Stomach (tissue), 9 donors: ENCODE results near the gene PPIL6. TPM values are rescaled to one million over a fixed set of nuclear protein-coding genes. Genes with fewer than 3 reads are reported as not detected.
"Not testable (repeated sequence)": the region's sequence is repeated elsewhere in the genome, so short reads cannot be mapped to it uniquely, and the experiment has no call there.

Experiments
- DNase-seq, 2 donors: peaks; one replicate each; pipeline versions ENCODE4 v3.0.0 to v3.0.0-alpha.2; 2013 to 2019
- H3K27ac ChIP-seq, 5 donors: fragments of 200-600 bp in 4 of 5; sonication (generic) in 4 of 5; one replicate each; pipeline ENCODE4 v1.5.1; 2013 to 2019; ENCODE audit warnings: mild to moderate bottlenecking in 1 of 5, moderate library complexity in 1 of 5
- H3K27me3 ChIP-seq, 3 donors: fragments of 200-600 bp; sonication (generic); one replicate each; pipeline ENCODE4 v1.5.1; 2017 to 2019; ENCODE audit warnings: mixed run types in 1 of 3
- H3K36me3 ChIP-seq, 4 donors: fragments of 200-600 bp; sonication (generic); 1 replicate in 3 of 4; 2 replicates in 1 of 4; pipeline ENCODE4 v1.5.1; 2016 to 2019
- H3K4me1 ChIP-seq, 4 donors: fragments of 200-600 bp; sonication (generic); one replicate each; pipeline ENCODE4 v1.5.1; 2016 to 2019
- H3K4me3 ChIP-seq, 4 donors: fragments of 200-600 bp; sonication (generic) in 3 of 4; one replicate each; pipeline ENCODE4 v1.5.1; 2016 to 2019; ENCODE audit warnings: mild to moderate bottlenecking in 1 of 4
- H3K9me3 ChIP-seq, 4 donors: fragments of 200-600 bp; sonication (generic); one replicate each; pipeline ENCODE4 v1.5.1; 2016 to 2019
- CTCF ChIP-seq, 7 experiments: fragments of 450-650 bp in 4 of 7; fragments of 200-600 bp in 3 of 7; sonication (generic) in 3 of 7; IDR thresholded peaks; one replicate each; pipeline ENCODE4 v1.5.1; 2016 to 2019; ENCODE audit warnings: antibody characterized with exemption in 7 of 7, control low read depth in 2 of 7, mild to moderate bottlenecking in 1 of 7
- EP300 ChIP-seq: sonication (generic); formaldehyde crosslinking; IDR thresholded peaks from one replicate; pipeline ENCODE4 v1.6.1; 2017; ENCODE audit warnings: antibody characterized with exemption
- POLR2A ChIP-seq, 4 donors: fragments of 450-650 bp; IDR thresholded peaks; one replicate each; pipeline ENCODE4 v1.6.1; 2016; ENCODE audit warnings: antibody characterized with exemption in 4 of 4, control low read depth in 2 of 4, mild to moderate bottlenecking in 1 of 4, moderate library complexity in 1 of 4
- POLR2AphosphoS5 ChIP-seq, 3 donors: sonication (generic); formaldehyde crosslinking; IDR thresholded peaks; one replicate each; pipeline ENCODE4 v1.6.1; 2016; ENCODE audit warnings: antibody characterized with exemption in 3 of 3
- WGBS, 5 donors: extraction: QIAGEN DNeasy Blood & Tissue Kit in 3 of 5; methylation state at CpG; one replicate each; pipeline versions ENCODE4 v1.1.5 to v1.1.7; 2013 to 2018; 5-methylcytosine and 5-hydroxymethylcytosine counted together
- intact Hi-C: fragments of 100-400 bp; cut with DNase I; formaldehyde crosslinking; loops from one replicate; pipeline ENCODE4 v1.15.1; 2023; ENCODE audit warnings: low total_unique reads
- polyA plus RNA-seq, 3 donors: library from polyadenylated mRNA; stranded (reverse); fragments of 200-250 nt; gene quantifications; one replicate each; pipeline ENCODE4 v1.2.3, GENCODE V29; 2013
- total RNA-seq, 5 donors: library from RNA; depleted of rRNA; stranded (reverse); fragments of >200 nt; gene quantifications; one replicate each; pipeline versions ENCODE4 v1.1.0 to v1.2.3, GENCODE V29; 2014 to 2016
- donor health status: healthy with polysubstance abuse.
- donor health status: Bipolar disorder and iron deficiency.
- donor health status: healthy.

The PPIL6 gene
- total and polyA plus RNA-seq, 8 donors: 1.0 to 8.6 (median 3.0) TPM; not detected in 2

GRCh38 chr6:109372130-109372529 is 68.3 kb downstream of the PPIL6 start:
- no peak overlapping the region for H3K4me3 ChIP-seq
- H3K9me3 ChIP-seq: no peaks in the 10 kb centered on the region
- intact Hi-C loops: no loop called here
- H3K4me1 ChIP-seq: peaks cover 4 to 67% (median 26%) of the 10 kb centered on the region in 4 donors
- no peak overlapping the region for H3K27ac ChIP-seq
- no peaks in the 10 kb centered on the region for H3K27me3 ChIP-seq
- no peak for TF ChIP-seq POLR2A (IDR thresholded peaks at IDR 0.05)
- no peak for TF ChIP-seq POLR2AphosphoS5 (IDR thresholded peaks at IDR 0.05)
- 64 to 84% (median 70%) methylated on average over 2 of the region's 2 CpGs for WGBS, 5 donors
- peaks cover 64 to 94% (median 88%) of the 10 kb centered on the region in 4 donors for H3K36me3 ChIP-seq
- DNase-seq: no peak

- Histone ChIP-seq H3K36me3 (peaks cover 57 to 94% (median 88%) of the 10 kb centered on the region in 4 donors), H3K4me1 (peaks cover 4 to 54% (median 22%) of the 10 kb centered on the region in 4 donors), H3K4me3 (no peak overlapping the region), H3K9me3 (no peaks in the 10 kb centered on the region), H3K27me3 (no peaks in the 10 kb centered on the region), H3K27ac (no peak overlapping the region)
- TF ChIP-seq CTCF (IDR thresholded peaks at IDR 0.05) (no peak), EP300 (no peak), POLR2AphosphoS5 (IDR thresholded peaks at IDR 0.05) (no peak), POLR2A (IDR thresholded peaks at IDR 0.05) (no peak)
- intact Hi-C loops: no loop called here
- 25 to 50% (median 39%) methylated on average over 3 of the region's 3 CpGs for WGBS, 5 donors
- DNase-seq: no peak
These were observed 69.6 kb downstream of the PPIL6 start for GRCh38 chr6:109370792-109371191.

- H3K4me3 ChIP-seq: no peak overlapping the region
- peaks cover 4 to 53% (median 22%) of the 10 kb centered on the region in 4 donors for H3K4me1 ChIP-seq
- intact Hi-C loops: no loop called here
- H3K9me3 ChIP-seq: no peaks in the 10 kb centered on the region
- no peaks in the 10 kb centered on the region for H3K27me3 ChIP-seq
- TF ChIP-seq POLR2A (IDR thresholded peaks at IDR 0.05): no peak
- TF ChIP-seq CTCF (IDR thresholded peaks at IDR 0.05): no peak
- no peak for TF ChIP-seq POLR2AphosphoS5 (IDR thresholded peaks at IDR 0.05)
- no peak for TF ChIP-seq EP300
- 81 to 95% (median 88%) methylated on average over 1 of the region's 1 CpG for WGBS, 5 donors
- DNase-seq: no peak
- no peak overlapping the region for H3K27ac ChIP-seq
- peaks cover 53 to 94% (median 88%) of the 10 kb centered on the region in 4 donors for H3K36me3 ChIP-seq
These were observed 70.1 kb downstream of the PPIL6 start for GRCh38 chr6:109370336-109370735.

- peaks cover 51 to 93% (median 88%) of the 10 kb centered on the region in 4 donors for H3K36me3 ChIP-seq
- no peaks in the 10 kb centered on the region for H3K27me3 ChIP-seq
- H3K4me3 ChIP-seq: no peak overlapping the region
- no peak overlapping the region for H3K27ac ChIP-seq
- H3K9me3 ChIP-seq: no peaks in the 10 kb centered on the region
- H3K4me1 ChIP-seq: peaks cover 4 to 47% (median 18%) of the 10 kb centered on the region in 4 donors
- intact Hi-C loops: no loop called here
- TF ChIP-seq POLR2AphosphoS5 (IDR thresholded peaks at IDR 0.05) (no peak), EP300 (no peak)
- WGBS, 5 donors: 73 to 92% (median 86%) methylated on average over 4 of the region's 4 CpGs
- DNase-seq: no peak
These were observed 70.7 kb downstream of the PPIL6 start for GRCh38 chr6:109369728-109370127.

- intact Hi-C loops: not testable (repeated sequence)
- whole genome bisulfite sequencing, 5 donors: 88 to 100% (median 94%) methylated on average over 4 to 5 of the region's 5 CpGs
- peaks cover 51 to 100% (median 95%) of the 10 kb centered on the region in 4 donors for H3K36me3 ChIP-seq
These were observed 75.9 kb downstream of the PPIL6 start for GRCh38 chr6:109364382-109365078.

GRCh38 chr6:109363753-109364152 is 76.7 kb downstream of the PPIL6 start:
- 95 to 100% (median 96%) methylated on average over 2 of the region's 2 CpGs for WGBS, 5 donors
- Histone ChIP-seq H3K36me3 (peaks cover 44 to 100% (median 96%) of the 10 kb centered on the region in 4 donors), H3K4me1 (no peaks in the 10 kb centered on the region), H3K27me3 (no peaks in the 10 kb centered on the region), H3K9me3 (no peaks in the 10 kb centered on the region), H3K4me3 (no peak overlapping the region), H3K27ac (no peak overlapping the region)
- no peak for DNase-seq
- no peak for TF ChIP-seq CTCF (IDR thresholded peaks at IDR 0.05)
- TF ChIP-seq EP300: no peak
- no peak for TF ChIP-seq POLR2AphosphoS5 (IDR thresholded peaks at IDR 0.05)
- no peak for TF ChIP-seq POLR2A (IDR thresholded peaks at IDR 0.05)
- intact Hi-C loops: no loop called here

More at GRCh38 chr6:109364382-109365078, 75.9 kb downstream of the PPIL6 start:
- H3K27ac ChIP-seq, H3K9me3 ChIP-seq, H3K27me3 ChIP-seq, H3K4me1 ChIP-seq, H3K4me3 ChIP-seq, DNase-seq: not testable (repeated sequence)
